Measurements from ENCODE around the gene SCAP. TPM values are rescaled to one million over a fixed set of nuclear protein-coding genes. Genes with fewer than 3 reads are reported as not detected.

The SCAP gene
- total and polyA plus RNA-seq, 2 donors (not counting 1 experiment from before 2014, with no cell fraction given): 55.8 to 113 TPM

DNA sequence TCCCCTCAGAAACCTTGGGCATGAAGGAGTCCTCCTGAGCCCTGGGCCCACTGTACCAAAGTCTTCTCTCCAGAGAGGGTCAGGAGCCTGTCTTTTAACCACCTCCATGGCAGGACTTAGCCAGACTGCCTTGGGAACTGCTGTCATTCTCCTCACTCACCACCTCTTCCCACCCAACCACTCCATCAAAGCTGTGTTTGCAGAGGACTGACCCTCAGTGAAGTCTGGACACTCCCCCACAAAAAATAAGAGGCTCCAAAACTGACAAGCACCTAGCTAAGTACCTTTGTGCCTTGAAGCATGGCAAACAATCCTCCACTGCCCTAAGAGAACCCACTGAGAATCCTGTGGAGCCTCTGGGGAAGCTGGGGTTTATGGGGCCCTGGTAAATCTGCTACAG lies 2.3 kb upstream of the SCAP start:
- POLR2A ChIA-PET: no interaction called here
- Mint-ChIP-seq H3K27me3 (no peaks in the 10 kb centered on the region), H3K9me3 (ENCODE audit: insufficient read depth) (no peaks in the 10 kb centered on the region), H3K4me3 (peak overlapping the region; percentile 41), H3K4me1 (peaks cover 31% of the 10 kb centered on the region), H3K27ac (peak overlapping the region; percentile 6)
- no peak overlapping the region for H2AFZ ChIP-seq (ENCODE audit: insufficient read depth, low read depth, low read length, poor library complexity, severe bottlenecking)
- H3K4me2 ChIP-seq (replicated peaks; ENCODE audit: low read depth, low read length, poor library complexity, severe bottlenecking): no peak overlapping the region
- TF ChIP-seq EZH2 (IDR thresholded peaks at IDR 0.05; ENCODE audit: borderline replicate concordance, insufficient read depth, low read depth, low read length, poor library complexity, severe bottlenecking): no peak
- TF ChIP-seq, protein P1, sequence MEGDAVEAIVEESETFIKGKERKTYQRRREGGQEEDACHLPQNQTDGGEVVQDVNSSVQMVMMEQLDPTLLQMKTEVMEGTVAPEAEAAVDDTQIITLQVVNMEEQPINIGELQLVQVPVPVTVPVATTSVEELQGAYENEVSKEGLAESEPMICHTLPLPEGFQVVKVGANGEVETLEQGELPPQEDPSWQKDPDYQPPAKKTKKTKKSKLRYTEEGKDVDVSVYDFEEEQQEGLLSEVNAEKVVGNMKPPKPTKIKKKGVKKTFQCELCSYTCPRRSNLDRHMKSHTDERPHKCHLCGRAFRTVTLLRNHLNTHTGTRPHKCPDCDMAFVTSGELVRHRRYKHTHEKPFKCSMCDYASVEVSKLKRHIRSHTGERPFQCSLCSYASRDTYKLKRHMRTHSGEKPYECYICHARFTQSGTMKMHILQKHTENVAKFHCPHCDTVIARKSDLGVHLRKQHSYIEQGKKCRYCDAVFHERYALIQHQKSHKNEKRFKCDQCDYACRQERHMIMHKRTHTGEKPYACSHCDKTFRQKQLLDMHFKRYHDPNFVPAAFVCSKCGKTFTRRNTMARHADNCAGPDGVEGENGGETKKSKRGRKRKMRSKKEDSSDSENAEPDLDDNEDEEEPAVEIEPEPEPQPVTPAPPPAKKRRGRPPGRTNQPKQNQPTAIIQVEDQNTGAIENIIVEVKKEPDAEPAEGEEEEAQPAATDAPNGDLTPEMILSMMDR (IDR thresholded peaks at IDR 0.05): no peak
- no peak overlapping the region for H3K4me3 ChIP-seq (ENCODE audit: control extremely low read depth in 1 of 5, extremely low read depth in 1 of 5, insufficient read depth in 1 of 5, low read depth in 2 of 5, low read length in 4 of 5)
- DNase-seq (no peak), ATAC-seq (ENCODE audit: low read depth) (no peak)
- peaks cover 10% of the 10 kb centered on the region for H4K20me1 ChIP-seq (ENCODE audit: control insufficient read depth, insufficient read depth, low read length, poor library complexity, severe bottlenecking)
- peaks cover 15 to 24% of the 10 kb centered on the region in 2 donors for H3K4me1 ChIP-seq (ENCODE audit: control insufficient read depth in 2 of 2, insufficient read depth in 2 of 2, low read length in 2 of 2)
- no peaks in the 10 kb centered on the region for H3K27me3 ChIP-seq (replicated peaks in 1 of 4; ENCODE audit: control extremely low read depth in 1 of 4, control insufficient read depth in 3 of 4, insufficient read depth in 4 of 4, low read length in 3 of 4)
- no peak overlapping the region for H3K9ac ChIP-seq (ENCODE audit: low read length)
- no peak overlapping the region for H3K27ac ChIP-seq (ENCODE audit: low read length in 2 of 2)
- CTCF ChIA-PET: no interaction called here
- intact Hi-C loops (cut with micrococcal nuclease): loop anchor here (5.0 to 10.0 kb wide), 2 partner anchors 307 to 1481 kb away; partner anchors contain the start of genes FYCO1 and SMARCC1
- no peaks in the 10 kb centered on the region for H3K36me3 ChIP-seq (replicated peaks in 1 of 2; ENCODE audit: control extremely low read depth in 1 of 2, control insufficient read depth in 1 of 2, extremely low read depth in 1 of 2, insufficient read depth in 2 of 2, low read length in 1 of 2)
- H3K79me2 ChIP-seq (ENCODE audit: control insufficient read depth, insufficient read depth, low read length): peaks cover 39% of the 10 kb centered on the region
- no peaks in the 10 kb centered on the region for H3K9me3 ChIP-seq (ENCODE audit: control extremely low read depth in 1 of 3, control insufficient read depth in 2 of 3, insufficient read depth in 1 of 3, low read length in 2 of 3)

DNA sequence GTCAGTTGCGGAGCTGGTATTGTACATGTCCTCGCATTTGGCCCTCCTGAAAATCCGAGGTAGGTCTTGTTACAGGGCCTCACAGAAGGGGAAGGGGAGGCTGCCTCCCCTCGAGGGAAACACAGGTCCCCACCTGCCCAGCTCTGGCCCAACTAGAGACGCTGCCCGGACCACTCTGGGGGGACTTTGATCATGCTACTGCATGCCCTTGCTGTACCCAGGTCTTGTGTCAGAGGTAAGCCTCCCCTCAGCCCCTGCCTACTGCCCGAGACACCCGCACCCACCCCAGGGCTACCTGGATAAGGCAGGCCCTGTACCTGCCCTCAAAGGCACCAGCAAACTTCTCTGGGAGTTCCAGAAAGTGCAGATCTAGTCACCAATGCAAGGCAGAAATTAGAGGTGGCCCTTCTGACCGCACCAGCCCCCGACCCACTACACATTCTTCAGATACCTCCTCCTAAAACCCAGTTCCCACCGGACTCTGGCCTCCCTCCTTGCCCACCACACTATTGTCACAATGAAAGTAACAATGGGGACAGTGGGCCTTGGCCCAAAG lies 981 bp upstream of the SCAP start:
- 93% methylated on average over 11 of the region's 11 CpGs for WGBS (ENCODE audit: insufficient coverage)
- H3K4me2 ChIP-seq (replicated peaks; ENCODE audit: low read depth, low read length, poor library complexity, severe bottlenecking): peak overlapping the region; percentile 77
- H3K4me3 Mint-ChIP-seq: peak overlapping the region; percentile 93
- H3K4me1 ChIP-seq (ENCODE audit: control insufficient read depth in 2 of 2, insufficient read depth in 2 of 2, low read length in 2 of 2): peaks cover 15 to 24% of the 10 kb centered on the region in 2 donors
- no peaks in the 10 kb centered on the region for H3K9me3 Mint-ChIP-seq (ENCODE audit: insufficient read depth)
- H4K20me1 ChIP-seq (ENCODE audit: control insufficient read depth, insufficient read depth, low read length, poor library complexity, severe bottlenecking): peaks cover 10% of the 10 kb centered on the region
- H3K9ac ChIP-seq (ENCODE audit: low read length): peak overlapping the region; percentile 80
- DNase-seq (peak; percentile 24), ATAC-seq (ENCODE audit: low read depth) (no peak)
- H3K4me1 Mint-ChIP-seq: peaks cover 34% of the 10 kb centered on the region
- H3K27ac ChIP-seq (ENCODE audit: low read length in 2 of 2): peak overlapping the region in 1 of 2 donors; percentile 80
- H3K79me2 ChIP-seq (ENCODE audit: control insufficient read depth, insufficient read depth, low read length): peaks cover 49% of the 10 kb centered on the region
- H3K27ac Mint-ChIP-seq: peak overlapping the region; percentile 42
- ChIA-PET POLR2A (no interaction called here), CTCF (interaction anchor here (0.6 to 2.7 kb wide), 6 partner anchors 15 to 771 kb away, joined by 3 to 36 read pairs (median 4); no protein-coding TSS in a partner anchor)
- H3K27me3 ChIP-seq (replicated peaks in 1 of 4; ENCODE audit: control extremely low read depth in 1 of 4, control insufficient read depth in 3 of 4, insufficient read depth in 4 of 4, low read length in 3 of 4): no peaks in the 10 kb centered on the region
- H3K9me3 ChIP-seq (ENCODE audit: control extremely low read depth in 1 of 3, control insufficient read depth in 2 of 3, insufficient read depth in 1 of 3, low read length in 2 of 3): no peaks in the 10 kb centered on the region
- peak overlapping the region; percentile 93 for H2AFZ ChIP-seq (ENCODE audit: insufficient read depth, low read depth, low read length, poor library complexity, severe bottlenecking)
- TF ChIP-seq, protein P1 (IDR thresholded peaks at IDR 0.05): no peak
- no peak for TF ChIP-seq EZH2 (IDR thresholded peaks at IDR 0.05; ENCODE audit: borderline replicate concordance, insufficient read depth, low read depth, low read length, poor library complexity, severe bottlenecking)
- intact Hi-C loops (cut with micrococcal nuclease): loop anchor here (5.0 to 10.0 kb wide), 2 partner anchors 308 to 1479 kb away; partner anchors contain the start of genes FYCO1 and SMARCC1
- H3K4me3 ChIP-seq (ENCODE audit: control extremely low read depth in 1 of 5, extremely low read depth in 1 of 5, insufficient read depth in 1 of 5, low read depth in 2 of 5, low read length in 4 of 5): peak overlapping the region in 3 of 5 experiments; percentile 68 to 86 (median 81)
- no peaks in the 10 kb centered on the region for H3K36me3 ChIP-seq (replicated peaks in 1 of 2; ENCODE audit: control extremely low read depth in 1 of 2, control insufficient read depth in 1 of 2, extremely low read depth in 1 of 2, insufficient read depth in 2 of 2, low read length in 1 of 2)
- no peaks in the 10 kb centered on the region for H3K27me3 Mint-ChIP-seq

Measured in B cell (primary cell).